HUDEP-2 (cell line): Measurements from ENCODE around the gene PRPF18.

Experiments
- DNase-seq, 76 experiments: peaks; one replicate each; lab custom pipeline; 2025; ENCODE audit not compliant: unreplicated experiment in 76 of 76; lab: John Stamatoyannopoulos, UW

The PRPF18 gene

GRCh38 chr10:13604357-13605040 lies 17.7 kb downstream of the PRPF18 start:
- DNase-seq = no peak

DNA sequence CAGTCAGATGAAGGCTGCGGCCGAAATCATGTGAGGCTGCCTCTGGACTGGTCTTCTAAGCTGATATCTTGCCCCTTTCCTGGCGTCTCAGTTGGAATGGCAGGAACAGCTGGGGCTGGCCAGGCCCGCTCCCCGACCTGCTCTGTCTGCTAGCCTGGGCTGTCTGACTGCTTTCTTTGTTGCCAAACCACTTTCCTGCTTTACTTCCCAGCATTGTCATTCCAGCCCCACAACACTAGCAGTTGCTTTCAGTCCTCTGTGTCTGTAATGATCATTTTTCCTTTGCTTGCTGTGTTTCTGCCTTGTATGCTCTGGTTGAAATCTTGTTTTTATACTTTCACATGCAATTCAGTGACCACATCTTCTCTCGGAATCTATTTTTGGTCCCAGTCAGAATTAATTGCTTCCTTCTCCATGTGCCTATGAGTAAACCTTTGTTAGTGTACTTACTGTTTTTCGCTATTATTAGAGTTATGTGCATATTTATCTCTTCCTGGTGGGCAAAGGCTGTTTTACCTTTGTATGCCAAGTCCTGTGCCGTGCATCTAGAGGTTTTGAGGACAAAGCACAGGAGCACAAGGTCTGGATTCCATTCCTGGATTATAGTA lies 21.6 kb downstream of the PRPF18 start:
- no peak for DNase-seq

DNA sequence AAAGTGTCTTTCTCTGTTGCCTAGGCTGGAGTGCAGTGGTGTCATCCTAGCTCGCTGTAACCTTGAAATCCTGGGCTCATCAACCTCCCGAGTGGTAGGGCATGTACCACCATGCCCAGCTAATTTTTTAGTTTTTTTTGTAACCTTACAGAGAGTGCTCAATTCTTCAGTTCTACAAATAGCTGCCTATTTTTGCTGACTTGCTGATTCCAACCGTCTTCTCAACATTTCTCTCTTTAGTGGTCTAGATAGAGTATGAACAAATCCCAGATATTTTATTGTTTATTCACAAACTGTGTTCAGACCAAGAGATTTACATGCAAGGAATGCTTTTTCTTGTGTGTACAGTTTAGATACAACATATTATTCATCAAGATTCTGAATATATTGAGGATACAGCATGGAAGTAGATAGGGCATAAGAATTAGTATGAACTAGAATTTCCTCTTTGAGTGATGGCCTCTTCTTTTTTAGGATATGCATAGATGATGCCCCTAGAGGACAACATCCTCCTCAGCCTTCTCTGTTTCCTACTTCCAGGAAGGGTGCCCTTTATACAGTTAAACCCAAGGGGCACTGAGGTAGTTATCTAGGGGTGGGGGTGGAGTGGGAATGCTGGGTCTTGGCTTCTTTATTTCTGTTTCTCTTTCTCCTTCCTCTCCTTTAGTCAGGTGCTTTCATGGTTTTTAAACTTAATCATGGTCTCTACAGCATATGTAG lies 26.0 kb downstream of the PRPF18 start:
- no peak for DNase-seq

GRCh38 chr10:13613519-13613918 lies 26.8 kb downstream of the PRPF18 start:
- no peak for DNase-seq

GRCh38 chr10:13614530-13615332 lies 28.0 kb downstream of the PRPF18 start:
- no peak for DNase-seq

GRCh38 chr10:13615650-13616300 lies 29.0 kb downstream of the PRPF18 start:
- no peak for DNase-seq

- no peak for DNase-seq
Observed at GRCh38 chr10:13617116-13617515, 30.4 kb downstream of the PRPF18 start.

GRCh38 chr10:13621931-13622330 lies 35.2 kb downstream of the PRPF18 start:
- no peak for DNase-seq

DNA sequence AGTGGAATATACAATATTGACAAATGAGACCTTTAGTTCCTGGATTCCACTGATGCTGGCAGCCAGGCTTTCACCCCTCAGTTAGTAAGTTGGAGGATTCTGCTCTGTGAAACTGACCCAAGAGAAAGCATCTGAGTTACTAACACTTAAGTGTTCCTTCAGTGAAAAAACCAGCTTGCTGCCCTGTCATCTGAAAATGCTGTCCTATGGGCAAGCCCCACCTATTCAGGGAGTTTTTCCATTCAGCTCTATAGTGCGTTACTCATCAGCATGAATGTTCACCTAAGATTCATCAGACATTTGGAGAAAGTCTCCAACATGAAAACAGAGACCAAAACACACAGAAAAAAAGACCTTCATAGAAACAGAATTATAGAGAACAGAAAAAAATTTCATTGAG lies 37.9 kb downstream of the PRPF18 start:
- DNase-seq = no peak

DNA sequence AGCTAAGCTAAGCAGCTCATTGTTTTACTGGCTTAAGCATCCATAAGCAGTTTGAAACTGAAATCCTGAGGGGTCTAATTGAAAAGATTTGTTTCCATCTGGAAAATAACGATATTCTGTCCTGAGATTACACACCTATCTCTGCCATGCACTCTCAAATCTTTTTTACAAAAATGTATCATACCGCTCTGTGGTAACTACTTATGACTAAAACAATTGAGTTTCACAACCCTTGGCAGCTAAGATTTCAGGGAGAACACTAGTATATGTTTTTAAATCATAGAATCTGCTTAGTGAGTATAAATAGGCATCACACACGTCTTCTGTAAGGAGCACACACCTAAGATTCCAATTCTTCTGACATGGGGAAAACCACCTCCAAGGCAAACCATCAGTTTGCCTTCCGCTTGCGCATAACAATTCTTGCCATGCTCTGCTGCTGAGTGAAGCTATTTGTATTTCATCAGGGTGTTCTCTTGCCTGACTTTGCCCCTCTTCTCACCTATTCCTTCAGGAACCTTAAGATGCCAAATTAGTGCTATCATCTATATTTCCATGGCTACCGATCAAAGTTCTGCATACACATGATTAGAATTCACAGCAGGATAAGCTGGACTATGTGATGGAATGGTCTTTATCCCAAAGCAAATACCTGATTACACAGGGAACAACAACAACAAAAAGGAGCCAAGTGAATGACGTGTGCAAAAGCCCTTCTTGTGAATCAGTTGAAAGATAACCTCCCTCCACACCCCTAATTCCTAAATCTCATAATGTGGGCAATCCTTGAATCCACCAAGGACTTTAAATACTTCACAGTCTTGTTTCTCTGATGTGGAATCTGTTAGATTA lies 40.9 kb downstream of the PRPF18 start:
- no peak for DNase-seq

DNA sequence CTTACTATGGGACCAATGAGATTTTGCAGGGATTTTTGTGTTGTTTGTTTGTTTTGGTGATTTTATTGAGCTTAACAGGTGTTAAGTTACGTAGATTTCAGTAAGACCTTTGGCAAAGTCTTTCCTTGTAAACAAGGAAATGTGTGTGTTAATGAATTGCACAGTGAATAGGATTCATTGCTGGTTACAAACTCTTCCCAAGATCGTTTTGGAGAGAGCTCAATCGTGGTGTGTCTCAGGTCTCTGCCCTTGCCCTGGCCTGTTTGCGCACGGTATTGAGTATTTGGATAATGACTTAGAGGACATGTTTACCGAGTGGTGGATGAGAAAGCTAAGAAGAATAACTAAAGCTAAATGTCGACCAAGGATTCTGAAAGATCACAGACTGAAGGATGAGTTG lies 41.9 kb downstream of the PRPF18 start:
- DNase-seq = no peak

DNA sequence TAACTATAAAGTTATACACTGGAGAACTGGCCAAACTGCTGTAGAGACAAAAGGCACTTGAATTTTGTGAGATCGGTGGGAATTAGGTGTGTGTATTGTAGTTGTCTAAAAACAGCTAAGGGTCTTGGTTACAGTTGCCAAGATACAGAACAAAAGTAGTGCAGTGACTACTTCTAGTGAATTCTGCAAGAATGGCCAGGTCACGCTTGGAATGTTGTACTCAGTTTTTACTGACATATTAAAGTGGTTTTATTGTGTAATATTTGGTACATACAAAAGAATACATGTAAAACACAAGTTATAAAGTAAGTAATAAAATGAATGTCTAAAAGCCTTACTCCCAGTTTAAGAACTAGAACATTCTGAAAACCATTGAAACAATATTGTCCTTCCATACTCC lies 42.4 kb downstream of the PRPF18 start:
- no peak for DNase-seq

DNA sequence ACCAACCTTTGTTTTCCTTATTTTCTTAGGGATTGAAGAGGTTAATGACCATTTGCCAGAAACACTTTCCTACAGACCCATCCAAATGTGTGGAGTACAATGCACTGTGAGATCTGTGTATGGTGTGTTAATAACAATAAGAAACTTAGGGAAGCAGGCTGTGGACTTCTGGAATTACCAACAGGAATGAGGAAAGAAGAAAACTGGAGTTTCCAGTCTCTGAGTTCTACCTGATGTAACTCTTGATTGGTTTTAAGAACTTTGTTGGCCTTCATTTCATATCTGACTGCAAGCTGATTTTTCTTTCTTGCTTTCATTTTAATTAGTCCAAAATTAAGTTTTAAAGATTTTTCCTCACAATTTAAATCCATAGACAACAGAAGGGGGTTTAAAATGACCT lies 43.5 kb downstream of the PRPF18 start:
- DNase-seq = no peak

DNA sequence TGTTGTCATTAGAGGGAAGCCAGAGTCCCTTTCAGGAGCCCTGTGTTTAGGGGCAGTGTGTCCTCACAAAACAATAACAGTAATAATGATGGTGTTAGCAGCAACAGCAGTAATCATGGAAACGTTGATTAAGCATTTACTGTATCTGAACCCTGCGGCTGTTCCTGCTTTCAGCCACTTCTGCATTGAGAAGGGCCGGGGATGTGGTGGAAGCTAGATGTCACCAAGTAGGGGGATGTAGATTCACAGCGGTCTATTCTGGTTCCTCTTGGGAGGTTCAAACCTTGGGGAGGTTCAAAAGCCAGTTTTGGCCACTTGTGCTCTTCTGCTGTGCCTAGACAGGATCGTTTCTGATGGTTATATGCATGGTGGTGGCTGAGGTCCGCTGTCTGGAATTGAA lies 44.8 kb downstream of the PRPF18 start:
- DNase-seq = no peak

DNA sequence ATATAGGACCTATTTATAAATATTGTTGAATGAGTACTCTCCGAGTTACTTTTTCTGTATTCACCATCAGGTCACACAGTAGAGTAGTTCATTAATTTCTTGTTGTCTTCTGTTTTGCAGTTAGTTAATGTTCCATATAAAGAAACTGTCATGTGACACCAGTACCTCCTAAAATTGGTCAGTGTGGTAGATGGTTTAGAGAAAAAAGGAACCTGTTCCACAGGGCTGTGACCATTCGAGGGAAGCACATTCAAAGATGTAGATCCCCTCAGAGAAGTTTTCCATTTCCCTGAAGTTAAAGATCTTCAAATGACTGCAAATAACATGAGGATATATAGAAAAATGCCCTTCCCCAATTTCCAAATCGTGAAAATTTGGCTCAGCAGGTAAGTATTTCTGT lies 45.7 kb downstream of the PRPF18 start:
- no peak for DNase-seq

- DNase-seq = no peak
Observed at GRCh38 chr10:13632884-13633440, 46.2 kb downstream of the PRPF18 start.

DNA sequence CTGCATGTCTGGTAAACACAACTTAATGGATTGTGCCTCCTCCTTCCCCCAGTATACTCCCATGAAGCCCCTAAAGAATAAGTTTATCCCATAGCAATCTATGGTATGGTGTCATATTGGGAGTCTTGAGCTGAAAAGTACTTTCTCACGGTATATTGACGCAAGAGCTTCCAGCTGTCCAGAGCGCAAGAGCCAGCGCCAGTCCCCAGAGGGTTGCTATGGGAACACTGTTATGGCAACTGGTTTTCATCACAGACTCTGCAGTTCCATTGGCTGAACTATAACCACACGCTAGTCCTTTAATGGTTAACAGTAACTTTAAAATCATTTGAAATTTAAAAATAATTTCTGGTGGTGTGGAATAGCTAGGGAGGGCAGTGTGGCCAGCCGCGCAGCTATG lies 46.9 kb downstream of the PRPF18 start:
- no peak for DNase-seq

GRCh38 chr10:13634207-13634606 lies 47.4 kb downstream of the PRPF18 start:
- no peak for DNase-seq

- no peak for DNase-seq
Observed at GRCh38 chr10:13636776-13637175, 50.0 kb downstream of the PRPF18 start.
